ENCODE measurements around the gene RNF223. TPM values are rescaled to one million over a fixed set of nuclear protein-coding genes. Genes with fewer than 3 reads are reported as not detected.

The RNF223 gene
- total RNA-seq: 1.0 TPM in 1 of 2 replicates, not detected in the other

DNA sequence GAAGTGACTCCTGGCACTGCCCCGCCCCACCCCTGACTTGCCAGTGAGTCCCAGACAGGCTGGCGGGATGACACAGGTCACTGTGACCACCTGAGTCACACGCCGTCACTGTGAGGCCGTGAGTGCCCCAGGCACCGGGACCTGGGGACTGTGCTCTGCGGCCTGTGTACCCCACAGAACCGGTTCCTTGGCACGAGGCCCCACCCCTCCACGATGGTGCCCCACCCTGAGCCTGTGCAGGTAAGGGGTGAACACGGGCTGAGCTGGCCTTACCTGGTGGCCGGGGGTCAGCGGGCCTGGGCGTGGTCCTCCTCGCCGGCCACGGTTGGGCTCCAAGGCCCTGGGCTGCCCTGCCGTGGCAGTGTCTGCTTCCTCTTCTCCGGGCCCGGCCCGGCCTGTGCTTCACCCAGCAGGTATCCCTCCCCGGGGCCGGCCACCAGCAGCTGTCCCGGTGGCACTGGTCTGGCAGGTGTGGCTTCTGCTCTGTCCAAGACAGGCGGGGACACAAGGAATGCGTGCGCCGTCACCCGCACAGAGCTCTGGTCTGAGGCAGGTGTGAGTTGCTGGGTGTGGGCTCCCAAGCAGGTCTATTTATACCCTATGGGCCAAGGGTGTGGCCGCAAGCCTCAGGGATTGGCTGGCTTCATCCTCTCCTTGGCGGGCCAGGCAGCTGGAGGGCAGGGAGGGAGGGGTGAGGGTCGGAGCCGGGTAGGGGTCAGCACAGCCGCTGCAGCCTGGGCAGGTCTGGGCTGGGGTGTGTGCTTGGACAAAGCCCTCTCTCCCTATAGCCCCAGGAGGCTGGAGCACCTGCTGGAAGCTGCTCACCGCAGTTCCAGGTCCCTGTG is at the start of gene RNF223:
RNF223 (minus strand) TSS at position 564 of the 845 bp plus-strand sequence. CDS start 1,740 bp downstream, outside the sequence.
- DNase-seq (ENCODE audit: low read depth): no peak

DNA sequence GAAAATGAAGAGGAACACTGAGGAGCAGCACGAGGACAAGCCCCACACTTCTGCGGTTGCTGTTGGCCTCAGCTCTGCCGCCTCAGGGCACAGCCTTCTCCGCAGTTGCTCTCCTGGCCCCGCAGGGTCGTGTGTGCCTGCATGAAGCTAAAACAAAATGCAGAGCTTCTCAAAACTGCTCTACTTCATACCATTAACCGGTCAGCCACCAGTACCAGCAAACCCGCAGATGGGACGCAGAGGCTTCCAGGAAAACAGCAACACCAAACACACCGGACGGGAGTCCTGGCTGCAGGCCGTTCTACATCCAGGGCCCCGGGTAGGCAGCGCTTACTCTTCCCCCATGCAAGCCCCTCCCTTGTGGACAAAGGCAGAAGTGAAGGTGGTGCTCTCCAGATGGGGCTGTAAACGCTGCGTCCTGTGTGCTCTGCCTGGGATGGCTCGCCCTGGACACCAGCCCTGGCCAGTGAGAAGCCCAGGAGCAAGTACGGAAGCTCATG is 48.9 kb upstream of the RNF223 start:
- DNase-seq (ENCODE audit: low read depth): no peak

DNA sequence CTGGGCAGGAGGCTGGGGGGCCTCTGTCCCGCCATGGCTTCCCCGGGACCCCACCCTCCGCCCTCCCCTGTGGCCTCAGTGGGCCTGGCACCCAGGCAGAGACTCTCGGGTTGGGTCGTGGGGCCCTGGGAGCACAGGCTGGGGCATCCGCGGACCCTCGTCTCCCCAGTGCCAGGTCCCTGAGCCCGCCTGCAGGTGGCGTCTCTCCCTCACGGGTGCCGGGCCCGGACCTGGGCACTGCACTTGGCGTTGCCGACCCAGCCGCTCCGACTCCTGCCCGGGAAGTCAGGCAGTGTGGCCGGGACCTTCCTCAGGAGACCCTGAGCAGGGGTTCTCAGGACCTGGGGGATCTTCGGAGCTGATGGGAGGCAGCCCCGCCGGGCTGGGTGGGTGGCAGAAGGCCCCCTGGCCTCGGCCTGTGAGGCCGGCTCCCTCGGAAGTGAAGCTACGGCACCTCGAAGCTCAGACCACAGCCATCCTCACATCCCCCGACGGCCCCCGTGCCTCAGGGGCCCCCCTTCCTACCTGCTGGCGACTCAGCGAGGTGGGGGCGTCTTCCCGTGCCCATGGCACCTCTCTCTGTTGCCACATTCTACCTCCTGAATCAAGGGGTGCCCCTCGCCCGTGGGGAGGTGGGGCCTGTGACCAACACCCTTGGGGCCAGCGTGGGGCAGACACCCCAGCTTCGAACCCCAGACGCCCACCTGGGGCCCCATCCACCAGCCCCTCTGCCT is 48.1 kb upstream of the RNF223 start:
- DNase-seq (ENCODE audit: low read depth): no peak

DNA sequence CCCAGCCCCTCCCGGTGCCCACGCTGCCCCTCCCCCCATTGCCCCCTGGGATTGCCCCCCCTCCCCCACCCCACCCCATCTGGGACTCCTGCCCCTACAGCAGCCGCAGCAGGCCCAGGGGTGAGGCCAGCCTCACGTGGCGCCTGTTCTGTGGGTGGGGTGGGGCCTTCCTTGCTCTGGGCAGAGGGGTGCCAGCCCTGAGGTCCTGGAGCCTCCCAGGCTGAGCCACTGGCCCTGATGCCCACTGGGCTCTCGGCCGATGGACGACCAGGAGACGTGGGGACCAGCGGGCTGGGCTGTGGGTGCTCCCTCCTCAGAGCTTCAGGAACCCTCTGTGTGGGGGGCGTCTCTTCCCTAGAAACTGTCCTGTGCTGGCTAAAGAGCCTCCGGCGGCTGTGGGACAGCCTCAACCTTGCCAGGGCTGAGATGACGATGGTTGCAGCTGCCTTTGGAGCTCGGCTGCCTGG is 47.5 kb upstream of the RNF223 start:
- no peak for DNase-seq (ENCODE audit: low read depth)

DNA sequence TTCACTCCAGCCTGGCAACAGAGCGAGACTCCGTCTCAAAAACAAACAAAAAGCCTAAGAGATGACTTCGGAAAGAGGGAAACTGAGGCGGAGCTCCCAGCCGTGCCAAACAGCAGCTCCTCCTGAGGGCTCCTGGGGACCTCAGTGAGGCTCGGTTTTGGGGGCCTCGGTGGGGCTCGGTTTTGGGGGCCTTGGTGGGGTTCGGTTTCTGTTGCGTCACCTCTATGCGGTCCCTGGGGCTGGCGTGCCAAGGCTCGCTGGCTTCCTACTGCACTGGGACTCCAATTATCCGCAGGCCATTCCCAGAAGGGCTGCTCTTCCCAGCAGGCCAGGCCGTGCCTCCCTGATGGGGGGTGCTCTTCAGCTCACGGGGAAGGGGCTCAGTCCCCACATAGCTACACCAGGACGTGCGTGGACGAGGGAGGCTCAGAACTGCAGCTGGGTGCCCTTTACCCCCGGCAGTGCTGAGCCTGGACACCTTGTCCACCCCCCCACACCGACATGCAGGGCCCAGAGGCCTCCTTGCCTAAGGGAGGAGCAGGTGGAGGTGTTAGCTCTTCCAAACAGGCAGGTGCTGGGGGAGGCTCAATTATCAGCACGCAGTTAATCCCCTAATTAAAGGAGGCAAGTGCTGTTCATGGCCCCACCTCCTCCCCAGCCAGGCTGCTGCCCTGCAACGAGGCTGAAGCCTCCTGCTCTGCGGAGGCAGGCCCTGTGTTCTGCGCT is 46.9 kb upstream of the RNF223 start:
- DNase-seq (ENCODE audit: low read depth): no peak

DNA sequence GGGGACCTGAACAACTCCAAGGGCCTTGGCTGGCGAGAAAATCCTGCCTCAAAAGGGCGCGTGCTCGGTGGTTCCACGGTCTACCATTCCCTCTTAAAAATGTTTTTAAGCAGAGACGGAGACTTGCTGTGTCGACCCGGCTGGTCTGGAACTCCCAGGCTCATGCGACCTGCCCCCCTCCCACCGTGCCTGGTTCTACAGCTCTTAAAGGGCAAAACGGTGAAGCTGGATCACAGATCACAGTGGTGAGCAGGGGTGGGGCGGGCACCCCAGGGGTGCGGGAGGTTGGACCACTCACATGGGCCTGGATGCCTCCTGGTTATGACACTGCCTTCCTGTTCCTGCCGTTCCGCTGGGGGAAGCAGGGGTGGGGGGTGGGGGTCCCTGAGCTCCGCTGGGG is 46.0 kb upstream of the RNF223 start:
- DNase-seq (ENCODE audit: low read depth): no peak

DNA sequence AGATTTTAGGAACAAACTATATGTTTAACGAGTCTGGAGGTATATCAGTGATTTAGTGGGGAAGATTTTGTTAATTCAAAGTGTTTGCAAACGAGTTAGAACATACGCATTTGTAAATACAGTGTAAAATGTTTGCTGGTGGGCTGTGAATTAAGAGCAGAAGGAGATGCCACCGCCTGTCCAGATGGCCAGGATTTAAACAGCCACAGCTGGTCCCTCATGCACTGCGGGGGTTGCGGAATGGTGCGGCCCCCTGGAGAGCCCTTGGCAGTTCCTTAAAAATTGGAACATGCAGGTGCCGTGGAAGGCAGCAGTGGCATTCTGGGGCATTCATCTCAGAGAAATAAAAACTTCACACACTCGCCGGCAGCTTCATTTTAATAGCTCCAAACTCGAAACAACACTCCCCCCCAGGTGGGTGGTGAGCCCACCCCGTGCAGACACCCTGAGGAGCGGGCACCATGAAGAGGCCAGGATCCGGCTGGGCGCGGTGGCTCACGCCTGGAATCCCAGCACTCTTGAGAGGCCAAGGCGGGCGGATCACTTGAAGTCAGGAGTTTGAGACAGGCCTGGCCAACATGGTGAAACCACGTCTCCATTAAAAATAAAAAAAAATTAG is 45.3 kb upstream of the RNF223 start:
- DNase-seq (ENCODE audit: low read depth): no peak

DNA sequence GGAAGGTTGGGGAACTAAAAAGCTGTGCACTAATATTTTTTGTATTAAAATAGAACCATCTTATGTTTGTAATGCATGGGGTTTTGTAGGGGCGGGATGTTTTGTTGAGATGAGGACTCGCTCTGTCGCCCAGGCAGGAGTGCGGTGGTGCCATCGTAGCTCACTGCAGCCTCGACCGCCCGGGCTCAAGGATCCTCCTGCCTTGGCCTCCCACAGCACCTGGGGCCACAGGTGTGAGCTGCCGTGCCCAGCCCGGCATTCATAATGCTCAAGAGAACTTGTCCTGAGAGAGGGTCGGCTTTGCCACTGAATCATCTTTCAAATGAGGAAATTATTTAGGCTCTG is 44.7 kb upstream of the RNF223 start:
- no peak for DNase-seq (ENCODE audit: low read depth)

DNA sequence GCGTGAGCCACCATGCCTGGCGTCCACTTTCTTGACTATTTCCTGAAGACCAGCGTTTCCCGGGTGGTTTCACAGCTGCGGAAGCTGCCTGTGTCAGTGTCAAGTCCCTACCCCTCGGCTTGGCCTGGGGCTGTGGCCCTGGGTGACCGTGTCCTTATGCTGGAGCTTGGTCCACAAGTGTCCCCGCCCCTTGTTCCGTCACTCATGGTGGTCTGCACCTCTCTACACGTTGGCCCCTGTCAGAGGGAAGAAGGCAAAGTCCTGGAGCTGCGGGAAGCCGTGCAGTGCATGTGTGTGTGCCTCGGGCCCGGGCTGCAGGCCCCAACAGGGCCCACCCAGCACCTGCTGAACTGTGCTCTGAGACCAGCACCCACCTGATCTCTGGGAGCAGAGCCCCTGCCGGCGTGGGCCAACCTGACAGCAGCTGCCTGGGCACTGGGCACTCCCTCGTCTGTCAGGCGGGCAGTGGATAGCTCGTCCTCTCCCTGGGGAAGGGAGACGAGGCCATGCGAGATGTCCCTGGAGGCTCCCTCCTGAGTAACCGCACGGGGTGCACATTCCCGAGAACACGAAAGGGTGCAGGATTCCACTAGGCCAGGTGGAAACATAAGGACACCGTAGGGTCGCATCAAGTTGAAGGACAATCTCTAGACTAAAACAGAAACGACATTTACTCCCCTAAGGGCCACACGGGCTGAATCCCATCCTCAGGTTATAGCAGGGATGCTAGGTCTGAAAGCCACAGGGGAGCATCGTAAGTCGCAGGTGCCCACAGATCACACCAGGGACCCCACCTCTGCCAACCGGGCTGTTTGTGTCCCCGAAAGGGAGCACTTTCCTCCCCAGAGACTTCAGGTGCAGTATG is 44.1 kb upstream of the RNF223 start:
- no peak for DNase-seq (ENCODE audit: low read depth)

DNA sequence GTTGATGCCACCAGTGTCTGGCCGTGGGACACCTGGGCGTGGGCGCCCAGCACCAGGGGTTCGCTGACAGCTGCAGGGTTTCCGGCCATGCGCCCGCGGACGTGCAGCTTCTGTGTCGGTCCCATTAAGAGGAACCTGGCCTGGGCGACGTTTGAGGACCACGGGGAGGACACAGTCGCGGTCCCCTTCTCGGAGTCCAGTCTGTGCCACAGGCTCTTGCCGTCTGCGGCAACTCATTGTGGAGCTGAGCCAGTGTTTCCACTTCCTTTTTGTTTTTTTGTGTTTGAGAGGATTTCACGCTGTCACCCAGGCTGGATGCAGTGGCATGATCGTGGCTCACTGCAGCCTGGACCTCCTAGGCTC is 43.3 kb upstream of the RNF223 start:
- DNase-seq (ENCODE audit: low read depth): no peak

DNA sequence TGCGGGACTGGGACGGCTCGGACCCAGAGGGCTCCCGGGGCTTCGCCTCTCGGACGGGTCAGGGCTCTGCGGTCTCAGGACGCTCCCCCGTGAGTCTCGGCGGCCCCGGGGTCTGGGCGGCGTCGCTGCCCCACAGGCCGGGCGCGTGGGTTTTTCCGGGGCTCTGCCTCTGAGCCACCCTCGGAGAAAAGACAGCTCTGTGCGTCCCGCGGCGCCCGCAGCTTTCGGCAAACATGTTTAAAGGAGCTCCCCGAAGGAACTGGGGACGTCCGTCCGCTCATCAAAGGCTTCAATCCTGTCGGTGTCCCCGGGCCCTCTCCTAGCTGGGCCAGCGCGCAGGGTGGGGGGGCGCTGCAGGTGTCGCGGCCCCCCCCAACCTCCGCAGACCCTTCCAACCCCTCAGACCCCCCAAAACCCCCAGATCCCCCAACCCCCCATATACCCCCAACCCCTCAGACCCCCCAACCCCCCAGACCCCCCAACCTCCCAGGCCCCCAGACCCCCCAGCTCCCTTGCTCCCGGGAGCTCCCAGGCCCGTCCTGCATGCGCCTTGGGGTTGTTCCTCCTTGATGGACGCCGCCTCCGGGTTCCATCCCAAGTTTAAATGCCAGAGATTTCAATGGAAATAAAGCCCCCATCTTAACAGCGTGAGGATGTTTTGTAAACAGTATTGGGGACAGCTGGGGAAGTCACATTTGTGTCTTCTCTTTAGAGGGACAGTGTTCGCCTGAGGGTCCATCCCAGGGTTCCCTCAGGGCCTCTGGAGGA is 42.8 kb upstream of the RNF223 start:
- DNase-seq (ENCODE audit: low read depth): no peak

DNA sequence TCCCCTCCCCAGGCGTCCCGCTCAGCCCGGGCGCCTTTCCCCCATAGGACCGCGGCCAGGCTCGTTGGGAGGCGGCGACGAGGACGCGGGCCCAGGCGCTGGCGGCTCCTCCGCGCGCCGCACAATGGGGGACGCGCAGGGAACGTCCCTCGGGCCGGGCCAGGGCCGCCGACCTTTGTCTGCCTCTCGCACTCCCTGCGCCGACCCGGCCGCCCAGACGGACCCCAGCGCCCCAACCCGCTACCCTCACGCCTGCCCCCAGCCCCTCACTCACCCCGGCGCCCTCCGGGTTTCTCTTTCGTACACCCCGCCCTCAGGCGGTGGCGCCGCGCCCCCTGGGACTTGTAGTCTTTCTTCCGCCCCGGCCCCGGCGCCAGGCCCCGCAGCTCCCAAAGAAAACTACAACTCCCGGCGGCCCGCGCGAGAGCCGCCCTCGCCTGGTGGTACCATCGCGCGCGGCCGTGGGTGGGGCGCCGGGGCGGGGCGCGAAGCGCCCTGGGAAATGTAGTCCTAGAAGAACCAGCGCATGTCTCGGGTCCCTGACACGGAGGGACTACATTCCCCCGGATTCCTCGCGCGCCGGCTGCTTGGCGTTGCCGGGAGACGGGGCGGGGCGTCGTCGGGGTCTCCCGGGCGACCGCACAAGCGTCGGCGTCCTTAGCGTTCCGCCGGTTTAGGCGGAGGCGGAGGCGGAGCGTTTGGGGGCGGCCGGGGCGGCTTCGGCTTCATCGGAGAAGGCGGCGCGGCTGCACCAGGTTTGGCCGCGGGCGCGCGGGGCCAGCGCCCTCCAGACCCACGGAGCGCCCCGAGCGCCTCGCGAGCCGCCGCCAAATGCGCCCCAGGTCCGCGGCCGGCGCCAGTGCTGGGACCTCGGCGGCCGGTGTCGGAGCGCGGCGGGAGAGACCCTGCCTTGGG is 41.9 kb upstream of the RNF223 start, which contains the start of gene C1orf159:
C1orf159 (minus strand) TSS at position 304 of the 915 bp plus-strand sequence. CDS start 24,546 bp downstream, outside the sequence.
- peak; percentile 90 for DNase-seq (ENCODE audit: low read depth)

DNA sequence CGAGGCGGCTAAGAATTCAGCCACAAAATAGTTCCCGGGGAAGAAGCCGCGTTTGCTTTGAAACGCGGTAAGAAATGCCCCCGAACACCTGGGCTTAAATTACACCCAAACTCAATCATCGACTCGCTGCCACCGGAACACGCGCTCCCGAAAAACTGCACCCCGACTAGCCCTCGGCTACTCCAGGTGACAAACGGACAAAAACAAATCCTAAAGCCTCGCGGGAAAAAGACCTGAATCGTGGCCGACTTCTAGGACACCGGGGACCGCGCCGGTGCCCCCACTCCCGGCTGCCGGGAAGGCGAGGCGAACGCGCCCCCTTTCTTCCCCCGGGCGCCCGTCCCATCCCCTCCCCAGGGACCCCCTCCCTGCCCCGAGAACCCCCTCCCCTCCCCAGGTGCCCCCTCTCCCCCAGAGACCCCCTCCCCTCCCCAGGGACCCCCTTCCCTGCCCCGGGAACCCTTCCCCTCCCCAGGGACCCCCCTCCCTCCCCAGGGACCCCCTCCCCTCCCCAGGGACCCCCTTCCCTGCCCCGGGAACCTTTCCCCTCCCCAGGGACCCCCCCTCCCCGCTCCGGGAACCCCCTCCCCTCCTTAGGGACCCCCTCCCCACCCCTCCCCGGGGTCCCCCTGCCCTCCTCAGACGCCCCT is 41.2 kb upstream of the RNF223 start:
- DNase-seq (ENCODE audit: low read depth): no peak

DNA sequence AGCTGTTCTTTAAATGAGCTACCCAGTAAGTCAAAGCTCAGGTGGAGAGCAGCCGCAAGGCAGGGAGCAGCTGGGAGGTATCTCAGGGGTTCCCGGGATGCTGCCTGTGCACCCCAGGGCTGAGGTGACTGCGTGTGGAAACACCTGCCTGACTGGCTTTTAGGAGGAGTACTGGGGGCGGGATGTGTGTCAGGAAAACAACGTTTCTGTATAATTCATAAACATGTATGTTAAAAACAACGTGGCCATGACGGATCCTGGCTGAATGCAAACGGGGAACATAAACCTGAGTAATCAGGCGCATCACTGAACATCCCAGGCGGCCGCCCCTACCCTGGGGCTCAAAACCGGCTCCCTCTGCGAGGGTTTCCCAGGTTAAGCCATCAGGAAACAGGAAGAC is 40.3 kb upstream of the RNF223 start:
- DNase-seq (ENCODE audit: low read depth): no peak

DNA sequence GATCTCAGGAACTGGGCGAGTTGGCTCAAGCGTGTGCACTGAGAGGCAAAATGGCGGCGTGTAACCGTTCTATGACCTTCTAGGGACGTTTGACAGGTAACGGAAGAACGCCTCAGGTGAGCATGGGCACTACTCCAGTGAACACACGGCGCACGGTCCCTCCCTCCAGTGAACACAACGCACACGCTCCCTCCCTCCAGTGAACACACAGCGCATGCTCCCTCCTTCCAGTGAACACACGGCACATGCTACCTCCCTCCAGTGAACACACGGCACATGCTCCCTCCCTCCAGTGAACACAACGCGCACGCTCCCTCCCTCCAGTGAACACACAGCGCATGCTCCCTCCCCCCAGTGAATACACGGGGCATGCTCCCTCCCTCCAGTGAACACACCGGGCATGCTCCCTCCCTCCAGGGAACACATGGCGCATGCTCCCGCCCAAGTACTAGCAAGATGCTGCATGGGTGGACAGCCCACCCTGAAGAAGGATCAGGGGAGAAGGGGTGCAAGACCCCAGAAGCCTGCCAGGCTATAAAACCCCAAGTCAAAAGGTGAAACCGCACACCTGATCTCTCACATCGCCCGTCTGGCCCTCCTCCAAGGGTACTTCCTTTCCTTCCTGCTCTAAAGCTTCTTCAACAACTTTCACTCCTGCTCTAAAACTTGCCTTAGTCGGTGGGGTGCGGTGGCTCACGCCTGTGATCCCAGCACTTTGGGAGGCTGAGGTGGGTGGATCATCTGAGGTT is 38.3 kb upstream of the RNF223 start:
- DNase-seq (ENCODE audit: low read depth): no peak

DNA sequence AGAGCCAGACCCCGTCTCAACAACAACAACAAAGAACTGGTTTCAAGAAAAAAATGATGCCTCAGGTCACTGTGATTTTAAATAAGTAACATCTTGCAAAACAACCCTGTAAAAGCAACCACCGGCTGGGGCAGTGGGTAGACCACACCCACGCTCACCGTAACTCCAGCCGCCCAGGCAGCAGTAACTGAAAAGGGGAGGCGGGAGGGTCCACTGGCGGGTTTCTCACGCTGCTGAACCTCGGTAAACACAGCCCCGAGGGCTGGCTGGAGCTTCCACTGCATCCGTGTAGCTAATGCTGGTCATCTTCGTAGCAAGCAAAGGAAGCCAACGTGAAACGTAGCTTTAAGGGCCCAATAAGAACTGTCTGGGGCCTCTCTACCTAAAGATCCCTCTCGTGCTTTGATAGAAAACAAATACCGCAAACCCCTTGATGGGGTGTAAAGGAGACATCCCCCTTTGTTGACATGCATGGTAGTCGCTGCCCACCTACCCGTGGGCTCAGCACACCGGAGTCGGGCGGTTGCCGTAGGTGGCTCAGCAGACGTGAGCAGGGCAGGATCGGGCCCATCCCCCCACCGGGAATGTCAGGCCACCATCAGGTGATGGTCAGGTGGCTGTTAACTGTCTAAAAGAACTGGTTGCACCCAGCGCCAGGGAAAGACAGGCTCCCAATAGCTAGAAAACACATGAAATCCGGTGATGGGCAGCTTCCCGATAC is 37.6 kb upstream of the RNF223 start:
- no peak for DNase-seq (ENCODE audit: low read depth)

DNA sequence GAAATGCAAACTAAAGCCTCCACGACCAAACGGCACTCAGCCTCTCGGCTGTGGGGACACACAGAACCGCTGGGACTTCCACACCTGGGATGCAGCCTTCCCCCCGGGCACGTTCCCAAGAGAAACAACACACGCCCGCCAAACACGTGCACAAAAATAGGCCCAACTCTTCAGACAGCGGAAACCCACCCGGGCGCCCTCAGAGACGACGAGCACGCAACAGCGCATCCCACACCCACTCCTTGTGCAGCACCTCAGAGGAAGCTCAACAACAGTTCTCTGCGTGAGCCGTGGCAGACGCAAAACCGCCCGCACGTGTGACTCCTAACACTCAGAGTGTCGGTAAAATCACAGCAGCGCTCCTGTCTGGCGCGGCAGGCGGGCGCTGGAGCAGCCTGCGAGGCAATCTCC is 36.5 kb upstream of the RNF223 start:
- DNase-seq (ENCODE audit: low read depth): no peak

All from renal cortical epithelial cell (primary cell).